ENCODE results near the gene SLC28A1.

GRCh38 chr15:84909029-84909428 lies 24.6 kb downstream of the SLC28A1 start:
- TF ChIP-seq, protein P1, sequence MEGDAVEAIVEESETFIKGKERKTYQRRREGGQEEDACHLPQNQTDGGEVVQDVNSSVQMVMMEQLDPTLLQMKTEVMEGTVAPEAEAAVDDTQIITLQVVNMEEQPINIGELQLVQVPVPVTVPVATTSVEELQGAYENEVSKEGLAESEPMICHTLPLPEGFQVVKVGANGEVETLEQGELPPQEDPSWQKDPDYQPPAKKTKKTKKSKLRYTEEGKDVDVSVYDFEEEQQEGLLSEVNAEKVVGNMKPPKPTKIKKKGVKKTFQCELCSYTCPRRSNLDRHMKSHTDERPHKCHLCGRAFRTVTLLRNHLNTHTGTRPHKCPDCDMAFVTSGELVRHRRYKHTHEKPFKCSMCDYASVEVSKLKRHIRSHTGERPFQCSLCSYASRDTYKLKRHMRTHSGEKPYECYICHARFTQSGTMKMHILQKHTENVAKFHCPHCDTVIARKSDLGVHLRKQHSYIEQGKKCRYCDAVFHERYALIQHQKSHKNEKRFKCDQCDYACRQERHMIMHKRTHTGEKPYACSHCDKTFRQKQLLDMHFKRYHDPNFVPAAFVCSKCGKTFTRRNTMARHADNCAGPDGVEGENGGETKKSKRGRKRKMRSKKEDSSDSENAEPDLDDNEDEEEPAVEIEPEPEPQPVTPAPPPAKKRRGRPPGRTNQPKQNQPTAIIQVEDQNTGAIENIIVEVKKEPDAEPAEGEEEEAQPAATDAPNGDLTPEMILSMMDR (optimal IDR thresholded peaks at IDR 0.05 in 1 of 3, IDR thresholded peaks at IDR 0.05 in 1 of 3, conservative IDR thresholded peaks at IDR 0.05 in 1 of 3; ENCODE audit: extremely low read depth in 1 of 3, insufficient read depth in 2 of 3, low read length in 3 of 3), result no peak
- no peak for TF ChIP-seq EZH2 (IDR thresholded peaks at IDR 0.05; ENCODE audit: low read length)

Measured in keratinocyte (primary cell).